Sciatic nerve (tissue), 2 donors: Measurements from ENCODE around the gene PRPSAP1. TPM values are rescaled to one million over a fixed set of nuclear protein-coding genes. Genes with fewer than 3 reads are reported as not detected.

Experiments used
- ATAC-seq: fragments of 200-7000 bp; cut with Tn5 transposase; one replicate; pipeline ENCODE4 v1.9.1; 2020; ENCODE audit warnings: mild to moderate bottlenecking, moderate library complexity
- DNase-seq: peaks from one replicate; pipeline ENCODE4 v3.0.0-alpha.2; 2020; ENCODE audit warnings: low spot score
- intact Hi-C: fragments of 100-400 bp; cut with DNase I; formaldehyde crosslinking; loops from one replicate; pipeline ENCODE4 v1.14.2; 2022
- total RNA-seq: library from RNA; stranded (reverse); fragmentation: NEBNext Ultra II Directional; extraction: Animal tissue kit (Norgen Biotek cat#: 25700); gene quantifications from one replicate; pipeline ENCODE4 v1.2.1, GENCODE V29; 2021
- donor health status: DM: no; HTN: no; CAD: no.
- donor health status: DM: no; HTN: no; CAD: no.

PRPSAP1 gene, protein sequence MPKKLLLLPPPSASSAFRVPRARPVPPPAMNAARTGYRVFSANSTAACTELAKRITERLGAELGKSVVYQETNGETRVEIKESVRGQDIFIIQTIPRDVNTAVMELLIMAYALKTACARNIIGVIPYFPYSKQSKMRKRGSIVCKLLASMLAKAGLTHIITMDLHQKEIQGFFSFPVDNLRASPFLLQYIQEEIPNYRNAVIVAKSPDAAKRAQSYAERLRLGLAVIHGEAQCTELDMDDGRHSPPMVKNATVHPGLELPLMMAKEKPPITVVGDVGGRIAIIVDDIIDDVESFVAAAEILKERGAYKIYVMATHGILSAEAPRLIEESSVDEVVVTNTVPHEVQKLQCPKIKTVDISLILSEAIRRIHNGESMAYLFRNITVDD
- total RNA-seq: 74.3 TPM

DNA sequence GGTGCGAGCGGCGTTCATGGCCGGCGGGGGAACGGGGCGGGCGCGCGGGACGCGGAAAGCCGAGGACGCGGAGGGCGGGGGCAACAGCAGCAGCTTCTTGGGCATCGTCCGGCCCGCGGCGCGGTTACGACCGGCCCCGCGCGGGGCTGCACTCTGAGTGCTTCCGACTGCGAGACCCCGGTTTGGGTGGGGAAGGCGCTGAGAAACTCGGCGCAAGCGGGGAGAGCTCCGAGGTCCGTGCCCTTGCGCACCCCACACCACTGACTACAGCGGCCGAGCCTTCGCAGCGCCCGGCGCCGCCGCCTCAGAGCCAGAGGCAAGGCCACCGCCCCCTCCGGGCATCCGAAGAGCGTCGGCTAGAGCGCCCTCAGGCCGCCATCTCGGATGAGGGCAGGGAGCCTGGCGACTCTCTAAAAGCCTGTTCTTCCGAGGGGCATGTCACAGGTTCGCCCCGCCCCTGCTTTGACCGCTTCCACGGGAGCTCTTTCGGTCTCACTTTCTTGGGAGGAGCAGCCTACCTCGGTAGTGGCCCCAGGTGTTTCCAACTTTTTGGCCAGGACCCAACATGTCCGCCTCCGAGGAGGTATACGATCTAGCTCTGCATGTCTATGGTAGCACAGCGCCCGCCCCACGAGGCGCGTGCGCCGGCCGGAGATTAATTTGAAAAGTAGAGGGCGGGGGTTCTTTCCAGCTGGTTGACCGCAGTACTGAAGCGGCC, at the start of gene PRPSAP1:
TSS of gene PRPSAP1 (minus strand) at position 318 of the 718 bp plus-strand sequence. CDS start at position 105, 213 bp downstream.
- DNase-seq (peak; percentile 90), ATAC-seq (peak; percentile 98)
- intact Hi-C loops: no loop called here

DNA sequence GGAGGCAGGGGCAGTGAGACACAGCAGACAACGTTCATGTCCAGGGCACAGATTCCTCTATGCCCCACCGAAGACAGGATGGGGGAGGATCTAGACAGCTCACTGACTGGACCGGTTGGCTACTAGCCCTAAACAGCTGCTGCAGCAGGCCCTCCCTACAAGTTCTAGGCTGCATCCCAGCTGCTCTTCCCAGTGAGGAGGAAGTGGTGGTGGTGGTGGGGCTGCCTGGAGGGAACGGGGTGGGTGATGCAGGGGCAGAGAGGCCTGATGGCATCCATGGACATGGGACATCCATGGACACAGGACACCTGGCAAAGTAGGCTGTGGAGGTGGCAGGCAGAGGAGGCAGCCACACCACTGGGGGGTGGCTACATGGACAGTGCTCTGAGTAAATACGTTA, 49.0 kb upstream of the PRPSAP1 start:
- ATAC-seq (no peak), DNase-seq (no peak)
- intact Hi-C loops: no loop called here

DNA sequence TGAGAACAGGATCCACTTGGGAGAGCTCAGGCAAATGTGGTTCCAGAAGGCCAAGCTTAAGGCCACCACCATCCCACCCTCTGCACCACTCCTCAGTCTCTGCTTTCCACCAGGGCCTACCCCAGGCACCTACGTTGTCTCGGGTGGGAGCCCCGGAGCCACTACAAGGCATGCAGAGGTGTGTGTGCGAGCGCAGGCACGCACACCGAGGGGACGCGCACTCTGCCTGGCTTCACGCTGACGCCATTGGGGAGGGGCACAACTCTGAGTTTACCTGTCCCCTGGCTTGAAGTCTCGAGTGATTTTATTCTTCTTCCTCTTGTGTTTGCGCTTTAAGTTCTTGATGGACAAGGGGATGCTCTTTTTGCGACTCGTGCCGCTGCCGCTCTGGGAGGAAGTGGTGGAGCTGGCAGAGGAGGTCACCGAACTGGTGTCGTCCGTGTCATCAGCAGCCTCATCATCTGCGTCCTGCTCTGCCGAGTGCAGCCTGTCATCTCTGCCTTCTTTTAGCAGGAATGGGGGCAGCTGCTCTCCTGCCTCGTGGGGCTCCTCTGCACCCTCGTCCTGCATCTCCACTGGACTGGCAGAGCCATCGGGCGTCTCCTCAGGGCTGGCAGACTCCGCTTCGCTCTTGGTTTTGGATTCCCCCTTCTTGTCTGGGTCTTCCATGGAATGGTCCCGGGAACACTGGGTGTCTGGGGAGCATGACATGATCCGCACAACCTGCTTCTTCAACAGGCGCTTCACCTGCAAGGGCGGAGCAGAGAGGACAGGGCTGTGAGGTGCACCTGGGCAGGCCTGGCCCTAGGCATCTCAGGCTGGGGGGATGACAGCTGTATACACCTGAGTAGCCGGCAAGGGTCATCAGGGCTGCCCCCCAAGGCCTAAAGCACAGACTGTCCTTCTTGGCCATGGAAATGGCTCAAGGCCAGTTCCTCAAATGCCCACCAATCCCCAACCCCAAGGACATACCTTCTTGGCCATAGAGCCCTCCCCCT, 45.8 kb upstream of the PRPSAP1 start:
- ATAC-seq (no peak), DNase-seq (no peak)
- intact Hi-C loops: no loop called here

DNA sequence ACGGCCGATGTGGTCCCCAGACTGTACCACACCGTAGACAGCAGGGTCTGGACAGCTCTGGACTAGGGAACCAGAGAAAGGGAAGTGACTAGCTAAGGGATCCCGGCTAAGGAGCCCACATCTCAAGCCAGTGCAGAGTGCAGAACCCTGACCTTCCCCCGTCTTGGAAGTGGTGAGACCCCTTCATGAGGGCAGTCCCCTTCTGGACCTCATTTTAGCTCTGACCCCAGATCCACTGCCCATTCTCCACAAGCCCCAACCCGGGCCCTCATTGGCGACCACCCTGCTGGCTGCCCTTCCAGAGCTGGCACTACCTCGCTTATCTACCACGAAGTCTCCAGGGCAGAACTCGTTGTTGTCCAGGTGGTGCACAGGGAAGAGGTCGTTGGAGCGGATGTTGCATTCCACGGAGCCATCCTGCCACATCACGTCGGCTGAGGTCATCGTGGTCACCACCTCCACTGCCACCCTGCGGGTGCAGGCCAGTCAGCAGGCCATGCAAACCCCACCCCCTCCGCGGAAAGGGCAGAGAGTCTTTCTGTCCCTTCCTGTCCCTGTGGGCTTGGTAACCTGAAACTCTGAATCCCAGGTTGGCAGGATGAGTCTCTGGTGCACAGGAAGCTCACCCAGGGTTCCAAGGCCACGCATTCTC, 44.9 kb upstream of the PRPSAP1 start:
- DNase-seq: no peak
- peak; percentile 21 for ATAC-seq
- intact Hi-C loops: no loop called here

DNA sequence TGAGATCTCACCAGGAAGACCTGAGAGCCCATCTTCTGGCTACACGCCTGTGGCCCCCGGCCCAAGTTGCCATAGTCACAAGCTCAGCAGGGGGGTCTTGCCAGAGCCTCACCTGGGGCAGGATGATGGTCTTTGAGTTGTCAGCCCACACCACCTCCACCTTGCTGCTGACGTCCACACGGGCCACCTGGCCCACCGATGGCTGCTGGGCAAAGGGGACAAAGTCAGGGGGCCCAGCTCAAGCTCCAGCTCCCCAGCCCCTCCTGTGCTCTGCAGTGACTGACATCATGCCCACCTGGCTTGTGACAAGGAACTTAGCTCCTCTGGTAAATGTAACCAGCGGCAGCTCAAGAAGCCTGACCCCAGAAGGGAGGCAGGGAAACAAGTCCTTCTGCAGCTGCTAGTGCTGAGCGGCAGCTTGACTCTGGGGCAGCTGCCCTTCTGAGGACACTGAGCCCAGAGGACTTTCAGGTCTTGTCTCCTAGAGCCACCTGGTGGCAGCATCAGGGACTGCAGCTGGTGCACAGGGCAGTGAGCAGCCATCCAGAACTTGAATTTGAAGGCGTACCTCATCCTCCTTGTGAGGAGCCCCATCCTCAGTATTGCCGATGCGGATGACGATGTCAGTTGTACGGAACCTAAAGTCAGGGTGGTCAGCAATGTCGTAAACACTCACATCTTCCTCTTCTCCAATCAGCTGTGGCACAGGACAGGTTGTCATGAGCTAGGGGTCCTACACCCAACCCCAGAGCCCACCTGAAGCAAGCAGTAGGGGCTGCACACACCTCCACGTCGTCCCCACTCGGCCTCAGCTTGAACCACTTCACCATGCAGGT, 44.2 kb upstream of the PRPSAP1 start:
- ATAC-seq (peak; percentile 84), DNase-seq (peak; percentile 95)
- intact Hi-C loops: loop anchor here (1.0 kb wide), 1 partner anchor 96 kb away; no protein-coding TSS in a partner anchor

DNA sequence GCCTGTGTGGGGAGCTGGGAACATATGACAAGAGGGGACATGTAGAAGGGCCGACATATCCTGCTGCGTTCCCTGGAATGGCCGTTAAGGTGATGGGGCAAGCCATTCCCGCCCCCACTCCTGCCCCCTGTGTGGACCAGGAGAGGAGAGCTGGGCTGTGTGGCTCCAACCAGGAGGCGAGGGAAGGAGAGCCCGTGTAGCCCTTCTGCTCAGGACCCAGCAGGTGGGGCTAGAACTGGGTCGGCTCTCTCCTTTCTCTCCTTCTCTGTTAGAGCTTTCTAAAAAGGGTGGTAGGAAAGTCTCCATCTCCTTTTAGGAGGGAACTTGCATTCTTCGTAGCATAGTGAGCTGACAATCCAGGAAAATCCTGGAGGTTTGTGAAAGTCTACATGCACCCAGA, 43.5 kb upstream of the PRPSAP1 start:
- DNase-seq (no peak), ATAC-seq (no peak)
- intact Hi-C loops: loop anchor here (1.0 kb wide), 1 partner anchor 95 kb away; no protein-coding TSS in a partner anchor

DNA sequence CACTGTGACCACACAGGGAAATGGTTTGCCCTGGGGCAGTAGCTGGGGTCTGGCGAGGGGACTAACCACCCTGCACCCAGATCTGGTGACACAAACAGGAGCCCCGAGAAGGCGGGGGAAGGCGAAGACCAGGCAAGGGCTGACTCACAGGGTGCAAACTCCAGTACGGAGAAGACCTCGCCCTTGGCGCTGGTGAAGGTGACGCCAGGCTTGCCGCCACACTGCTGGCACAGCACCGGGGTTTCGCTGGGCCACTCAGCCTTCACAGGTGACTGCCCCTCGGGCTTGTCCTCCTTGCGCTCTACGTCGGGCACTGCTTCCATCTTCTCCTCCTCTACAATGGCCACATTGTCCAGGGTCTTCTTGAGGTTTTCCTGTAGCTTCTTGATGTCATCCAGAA, 42.3 kb upstream of the PRPSAP1 start:
- DNase-seq (no peak), ATAC-seq (no peak)
- intact Hi-C loops: no loop called here

DNA sequence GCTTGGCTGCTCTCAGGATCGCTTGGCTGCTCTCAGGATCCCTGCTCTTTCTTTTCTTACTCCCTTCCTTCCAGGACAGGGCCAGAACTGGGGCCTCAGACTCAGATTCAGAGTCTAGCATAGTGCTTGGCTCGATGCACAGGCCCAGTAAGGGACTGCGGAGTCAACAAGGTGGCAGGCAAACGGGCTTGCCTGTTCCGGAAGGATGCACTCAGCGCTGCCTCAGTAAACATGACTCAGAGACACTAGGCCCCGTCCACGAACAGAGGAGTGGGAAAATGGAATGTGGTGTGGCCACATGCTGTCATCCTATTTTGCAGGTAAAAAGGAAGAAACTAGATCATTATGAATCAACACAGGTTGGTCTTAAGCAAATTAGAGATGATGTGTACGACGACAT, 40.5 kb upstream of the PRPSAP1 start:
- no peak for DNase-seq
- intact Hi-C loops: no loop called here
- ATAC-seq: no peak

DNA sequence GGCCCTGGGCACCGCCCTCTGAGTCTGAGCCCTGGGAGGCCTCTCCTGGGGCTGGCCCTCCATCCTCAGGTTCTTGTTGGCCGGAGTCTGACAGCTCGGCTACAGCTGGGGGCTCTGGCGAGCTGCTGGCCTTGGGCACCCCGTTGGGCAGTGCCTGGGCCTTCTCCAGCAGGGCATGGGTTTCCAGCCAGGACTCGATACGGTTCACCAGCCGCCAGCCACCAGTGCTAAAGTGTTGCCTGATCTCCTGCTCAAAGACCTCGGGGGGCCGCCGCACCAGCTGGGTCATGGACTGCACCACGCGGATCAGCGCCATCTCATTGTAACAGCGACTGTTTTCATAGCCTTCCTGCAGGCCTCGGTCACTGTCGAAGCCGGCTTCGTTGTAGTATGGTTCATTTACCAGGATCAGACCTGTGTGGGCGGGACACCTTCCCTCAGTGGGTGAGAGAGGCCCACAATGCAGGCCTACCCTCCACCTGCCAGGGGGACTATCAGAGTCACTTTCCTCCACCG, 37.5 kb upstream of the PRPSAP1 start:
- DNase-seq (no peak), ATAC-seq (no peak)
- intact Hi-C loops: no loop called here

DNA sequence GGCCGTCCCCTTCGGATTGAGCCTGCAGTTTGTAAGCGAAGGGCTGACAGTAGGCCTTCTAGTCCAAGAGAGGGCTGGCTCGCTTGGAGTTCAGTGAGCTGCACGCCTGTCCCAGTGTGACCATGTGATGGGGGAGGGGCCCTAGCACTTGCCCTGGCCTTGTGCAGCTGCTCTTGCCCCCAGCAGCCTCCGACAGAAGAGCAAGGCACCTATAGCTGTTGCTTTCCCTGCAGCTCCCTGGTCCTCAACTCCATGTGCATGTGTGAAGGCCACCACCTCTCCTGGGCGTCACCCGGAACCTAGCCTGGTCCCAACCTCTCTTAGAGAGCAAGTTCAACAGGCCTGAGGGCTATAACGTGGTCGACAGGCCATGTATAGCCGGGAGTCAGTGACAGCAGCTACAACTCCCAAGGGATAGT, 36.3 kb upstream of the PRPSAP1 start:
- no peak for ATAC-seq
- intact Hi-C loops: no loop called here
- no peak for DNase-seq

DNA sequence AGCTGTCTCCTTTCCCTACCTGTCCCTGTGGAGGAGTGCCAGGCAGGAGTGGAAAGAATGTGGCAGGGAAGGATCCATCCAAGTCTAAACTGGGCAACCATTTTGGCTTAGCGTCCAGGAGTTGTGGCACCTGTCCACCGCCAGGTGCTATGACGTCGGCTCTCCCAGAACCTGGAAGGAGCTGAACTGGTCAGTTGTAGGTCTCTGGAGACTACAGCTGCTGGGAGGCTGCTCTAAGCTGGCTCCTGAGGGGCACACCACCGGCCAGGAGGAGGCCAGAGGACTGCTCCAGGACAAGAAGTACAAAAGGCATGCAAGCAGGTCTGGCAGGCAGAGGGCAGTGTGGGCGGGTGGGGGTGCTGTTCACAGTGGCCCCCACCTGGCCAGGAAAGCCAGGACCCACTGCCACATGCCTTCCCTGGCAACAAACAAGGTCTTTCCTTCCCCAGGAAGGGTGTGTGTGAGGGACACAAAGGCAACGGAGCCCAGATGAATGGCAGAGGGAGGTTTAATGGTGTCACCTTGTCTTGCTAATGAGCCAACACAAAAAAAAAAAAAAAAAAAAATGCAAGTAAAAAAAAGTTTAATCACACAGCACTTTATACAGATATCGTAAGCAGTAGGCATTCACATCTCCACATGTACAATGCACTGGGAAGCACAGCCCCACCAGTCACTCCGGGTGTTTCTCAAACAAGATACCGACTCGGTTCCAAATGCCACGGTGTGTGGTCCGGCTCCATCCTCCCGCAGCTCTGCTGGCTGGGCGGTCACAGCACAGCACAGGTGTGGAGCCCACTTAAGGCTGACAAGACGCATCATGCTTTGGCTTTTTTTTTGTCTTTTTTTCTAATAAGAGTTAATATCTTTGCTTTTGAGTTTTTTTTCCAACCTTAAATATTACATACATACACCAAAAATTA, 35.5 kb upstream of the PRPSAP1 start:
- ATAC-seq (no peak), DNase-seq (no peak)
- intact Hi-C loops: no loop called here

DNA sequence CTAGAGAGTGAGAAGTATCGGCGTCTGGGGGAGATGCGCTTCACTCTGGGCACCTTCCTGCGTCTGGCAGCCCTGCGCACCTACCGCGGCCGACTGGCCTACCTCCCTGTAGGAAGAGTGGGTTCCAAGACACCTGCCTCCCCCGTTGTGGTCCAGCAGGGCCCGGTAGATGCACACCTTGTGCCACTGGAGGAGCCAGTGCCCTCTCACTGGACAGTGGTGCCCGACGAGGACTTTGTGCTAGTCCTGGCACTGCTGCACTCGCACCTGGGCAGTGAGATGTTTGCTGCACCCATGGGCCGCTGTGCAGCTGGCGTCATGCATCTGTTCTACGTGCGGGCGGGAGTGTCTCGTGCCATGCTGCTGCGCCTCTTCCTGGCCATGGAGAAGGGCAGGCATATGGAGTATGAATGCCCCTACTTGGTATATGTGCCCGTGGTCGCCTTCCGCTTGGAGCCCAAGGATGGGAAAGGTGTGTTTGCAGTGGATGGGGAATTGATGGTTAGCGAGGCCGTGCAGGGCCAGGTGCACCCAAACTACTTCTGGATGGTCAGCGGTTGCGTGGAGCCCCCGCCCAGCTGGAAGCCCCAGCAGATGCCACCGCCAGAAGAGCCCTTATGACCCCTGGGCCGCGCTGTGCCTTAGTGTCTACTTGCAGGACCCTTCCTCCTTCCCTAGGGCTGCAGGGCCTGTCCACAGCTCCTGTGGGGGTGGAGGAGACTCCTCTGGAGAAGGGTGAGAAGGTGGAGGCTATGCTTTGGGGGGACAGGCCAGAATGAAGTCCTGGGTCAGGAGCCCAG, 33.5 kb upstream of the PRPSAP1 start:
- intact Hi-C loops: no loop called here
- no peak for DNase-seq

DNA sequence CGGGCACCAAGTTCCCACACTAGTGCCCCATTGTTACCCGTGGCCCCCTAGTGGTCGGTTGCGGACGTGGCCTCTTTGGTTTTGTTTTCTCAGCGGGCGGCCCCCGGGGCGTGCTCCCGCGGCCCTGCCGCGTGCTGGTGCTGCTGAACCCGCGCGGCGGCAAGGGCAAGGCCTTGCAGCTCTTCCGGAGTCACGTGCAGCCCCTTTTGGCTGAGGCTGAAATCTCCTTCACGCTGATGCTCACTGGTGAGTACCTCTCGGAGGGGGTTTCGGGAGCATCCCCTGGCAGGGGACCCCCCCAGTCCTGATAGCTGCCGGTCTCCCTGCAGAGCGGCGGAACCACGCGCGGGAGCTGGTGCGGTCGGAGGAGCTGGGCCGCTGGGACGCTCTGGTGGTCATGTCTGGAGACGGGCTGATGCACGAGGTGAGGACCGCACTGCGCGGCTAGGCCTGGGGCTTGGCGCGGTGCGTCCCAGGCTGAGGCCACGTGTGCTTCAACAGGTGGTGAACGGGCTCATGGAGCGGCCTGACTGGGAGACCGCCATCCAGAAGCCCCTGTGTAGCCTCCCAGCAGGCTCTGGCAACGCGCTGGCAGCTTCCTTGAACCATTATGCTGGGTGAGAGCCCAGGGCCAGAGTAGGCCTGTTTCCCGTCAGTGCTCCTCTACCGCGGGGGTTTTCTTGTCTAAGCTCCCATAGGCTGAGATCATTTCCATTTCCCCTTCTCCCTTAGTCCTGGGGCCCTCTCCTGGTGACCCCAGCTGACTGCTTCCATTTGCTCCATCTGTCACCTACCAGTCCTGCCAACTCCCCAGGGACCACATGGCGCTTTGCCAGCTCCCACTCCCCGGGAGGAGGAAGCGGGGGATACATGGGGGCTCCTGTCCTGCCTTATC, 32.4 kb upstream of the PRPSAP1 start:
- DNase-seq: peak; percentile 90
- ATAC-seq: peak; percentile 55
- intact Hi-C loops: no loop called here

More for the DNA sequence above, 33.5 kb upstream of the PRPSAP1 start:
- no peak for ATAC-seq

DNA sequence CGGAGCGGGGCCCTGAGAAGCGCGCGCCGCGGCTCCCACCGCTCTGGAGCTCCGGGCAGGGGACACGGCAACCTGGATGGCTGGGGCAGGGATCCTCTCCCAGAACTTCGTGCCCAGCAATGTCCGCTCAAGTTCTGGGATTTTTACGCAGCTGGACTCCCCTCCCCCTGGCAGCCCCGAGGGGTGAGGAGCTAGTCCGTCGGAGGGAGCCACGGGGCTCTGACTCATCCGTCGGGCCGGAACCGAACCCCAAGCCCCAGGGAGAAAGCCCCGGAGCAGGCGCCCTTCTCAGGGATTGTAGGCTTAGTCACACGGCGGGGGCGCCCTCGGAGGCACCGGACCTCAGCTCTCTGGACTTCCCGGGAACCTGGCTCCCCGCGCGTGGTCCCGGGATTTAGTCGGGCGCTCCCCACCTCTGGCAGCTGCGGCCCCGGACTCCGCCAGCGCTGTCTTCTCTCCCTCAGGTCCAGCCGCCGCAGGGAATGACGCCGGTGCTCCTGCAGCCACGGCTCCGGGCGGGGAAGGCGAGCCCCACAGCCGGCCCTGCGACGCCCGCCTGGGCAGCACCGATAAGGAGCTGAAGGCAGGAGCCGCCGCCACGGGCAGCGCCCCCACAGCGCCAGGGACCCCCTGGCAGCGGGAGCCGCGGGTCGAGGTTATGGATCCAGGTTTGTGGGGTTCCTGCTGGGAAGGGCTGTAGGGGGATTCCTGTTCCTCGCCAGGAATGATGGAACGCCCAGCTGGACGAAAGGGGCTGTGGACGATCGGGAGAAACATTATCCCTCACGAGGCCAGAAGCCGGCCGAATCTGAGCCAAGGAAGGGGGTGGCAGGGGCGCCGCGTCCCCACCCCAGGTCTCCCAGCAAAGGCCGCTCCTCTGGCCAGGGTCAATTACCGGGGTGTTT, 31.5 kb upstream of the PRPSAP1 start:
- intact Hi-C loops: no loop called here
- ATAC-seq: peak; percentile 4

More for the DNA sequence above, 31.5 kb upstream of the PRPSAP1 start:
- DNase-seq: peak; percentile 76
